Activated CD4-positive, alpha-beta T cell treated with anti-CD3 and anti-CD28 coated beads, Interleukin-2, amount 10 ng/mL, durations not matched to agents 24 days and 14 days (primary cell): ENCODE data around the gene MFAP4. TPM values are rescaled to one million over a fixed set of nuclear protein-coding genes. Genes with fewer than 3 reads are reported as not detected.

Source experiments
- DNase-seq: peaks from one replicate; pipeline ENCODE4 v3.0.0; 2022
- H3K27ac Mint-ChIP-seq: one replicate; pipeline ENCODE4 v1.8.0; 2022; ENCODE audit warnings: mild to moderate bottlenecking, mixed read lengths
- H3K27me3 Mint-ChIP-seq: one replicate; pipeline ENCODE4 v1.8.0; 2022; ENCODE audit warnings: mixed read lengths
- H3K36me3 Mint-ChIP-seq: one replicate; pipeline ENCODE4 v1.8.0; 2022; ENCODE audit warnings: low read depth, mild to moderate bottlenecking, mixed read lengths
- H3K4me1 Mint-ChIP-seq: one replicate; pipeline ENCODE4 v1.8.0; 2021; ENCODE audit warnings: mixed read lengths
- H3K4me3 Mint-ChIP-seq: one replicate; pipeline ENCODE4 v1.8.0; 2022; ENCODE audit warnings: mild to moderate bottlenecking, moderate library complexity, mixed read lengths
- H3K9me3 Mint-ChIP-seq: one replicate; pipeline ENCODE4 v1.8.0; 2021; ENCODE audit warnings: mixed read lengths
- intact Hi-C: fragments of 100-400 bp; cut with micrococcal nuclease; formaldehyde crosslinking; loops from one replicate; pipeline ENCODE4 v1.15.1; 2023
- total RNA-seq: library from RNA; stranded (reverse); gene quantifications from 2 replicates; pipeline ENCODE4 v1.2.3, GENCODE V29; 2022

The MFAP4 gene
- total RNA-seq, 1 donor from 2014 or later: not detected

- no peak overlapping the region for H3K4me3 Mint-ChIP-seq
- H3K27me3 Mint-ChIP-seq: peaks cover 17% of the 10 kb centered on the region
- no peaks in the 10 kb centered on the region for H3K36me3 Mint-ChIP-seq
- intact Hi-C loops: no loop called here
- H3K9me3 Mint-ChIP-seq: no peaks in the 10 kb centered on the region
- no peak overlapping the region for H3K27ac Mint-ChIP-seq
- no peaks in the 10 kb centered on the region for H3K4me1 Mint-ChIP-seq
- no peak for DNase-seq
These were observed 45.8 kb downstream of the MFAP4 start for GRCh38 chr17:19341211-19341631.

DNA sequence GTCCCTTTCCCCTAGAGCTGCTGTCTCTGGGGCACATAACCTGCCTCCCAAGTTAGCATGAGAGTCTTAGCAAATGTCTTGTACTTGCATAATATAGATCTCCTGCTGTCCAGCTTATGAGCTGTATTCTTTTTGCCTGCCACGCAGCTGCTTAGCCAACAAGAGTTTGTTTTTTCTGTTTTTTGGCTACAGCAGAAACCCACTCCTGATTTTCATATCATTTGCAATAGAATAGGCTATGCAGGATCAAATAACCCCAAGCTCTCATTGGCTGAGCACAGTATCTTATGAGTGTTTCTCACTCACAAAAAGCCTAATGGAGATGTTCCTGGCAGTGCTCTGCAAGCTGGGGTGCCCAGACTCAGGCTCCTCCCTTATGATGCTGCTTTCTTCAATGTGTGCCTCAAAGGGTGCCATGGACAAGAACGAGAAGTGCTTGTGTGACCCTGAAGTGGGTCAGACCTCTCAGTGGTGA, 47.6 kb downstream of the MFAP4 start:
- no peak for DNase-seq
- no peaks in the 10 kb centered on the region for H3K4me1 Mint-ChIP-seq
- H3K9me3 Mint-ChIP-seq: no peaks in the 10 kb centered on the region
- H3K36me3 Mint-ChIP-seq: no peaks in the 10 kb centered on the region
- H3K27ac Mint-ChIP-seq: no peak overlapping the region
- intact Hi-C loops: no loop called here
- peaks cover 20% of the 10 kb centered on the region for H3K27me3 Mint-ChIP-seq
- no peak overlapping the region for H3K4me3 Mint-ChIP-seq

GRCh38 chr17:19338031-19338990, 48.7 kb downstream of the MFAP4 start:
- Mint-ChIP-seq H3K36me3 (no peaks in the 10 kb centered on the region), H3K27me3 (peaks cover 20% of the 10 kb centered on the region), H3K4me3 (no peak overlapping the region), H3K9me3 (no peaks in the 10 kb centered on the region), H3K27ac (no peak overlapping the region), H3K4me1 (no peaks in the 10 kb centered on the region)
- intact Hi-C loops: no loop called here
- DNase-seq: peak; percentile 89

- H3K27me3 Mint-ChIP-seq: peaks cover 20% of the 10 kb centered on the region
- no peaks in the 10 kb centered on the region for H3K9me3 Mint-ChIP-seq
- H3K27ac Mint-ChIP-seq: no peak overlapping the region
- H3K4me1 Mint-ChIP-seq: peaks cover 2% of the 10 kb centered on the region
- intact Hi-C loops: no loop called here
- no peak overlapping the region for H3K4me3 Mint-ChIP-seq
- no peak for DNase-seq
- no peaks in the 10 kb centered on the region for H3K36me3 Mint-ChIP-seq
These were observed 49.3 kb downstream of the MFAP4 start for GRCh38 chr17:19337712-19338023.

DNA sequence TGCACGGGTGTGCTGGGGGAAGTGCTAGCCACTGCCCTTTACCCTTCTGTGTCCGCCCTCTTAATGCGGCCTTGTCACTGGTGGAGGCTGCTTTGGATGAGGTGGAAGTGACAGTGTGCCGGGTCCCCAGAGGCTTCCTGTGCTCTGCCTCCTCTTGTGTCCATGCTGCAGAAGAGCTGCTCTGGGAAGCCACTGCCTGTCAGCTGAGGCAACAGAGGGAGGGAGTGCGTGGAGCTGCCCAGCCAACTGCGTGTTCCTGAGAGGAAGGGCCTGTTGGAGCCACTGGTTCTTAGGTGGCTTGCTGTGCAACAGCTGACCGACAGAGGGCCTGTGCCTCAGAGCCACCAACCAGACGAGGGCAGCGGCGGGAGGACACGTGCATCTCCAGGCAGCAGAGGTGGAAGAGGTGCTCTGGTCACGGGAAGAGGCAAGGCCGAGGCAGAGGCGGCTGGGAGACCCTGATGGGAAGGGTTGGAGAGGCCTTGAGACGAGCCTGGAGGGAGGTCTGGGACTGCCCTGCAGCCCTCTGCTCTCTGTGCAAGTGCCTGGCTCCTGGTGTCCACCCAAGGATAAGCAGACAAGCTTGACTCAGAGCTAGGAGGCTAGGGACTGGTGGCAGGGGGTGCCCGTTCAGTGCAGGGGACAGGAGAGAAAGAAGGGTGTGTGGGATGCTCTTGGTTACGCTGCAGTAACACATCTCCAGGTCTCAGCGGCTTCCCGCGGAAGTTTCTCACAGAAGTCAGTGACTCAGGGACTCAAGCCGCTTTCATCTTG, 49.9 kb downstream of the MFAP4 start:
- Mint-ChIP-seq H3K4me3 (no peak overlapping the region), H3K36me3 (no peaks in the 10 kb centered on the region), H3K27ac (no peak overlapping the region), H3K9me3 (no peaks in the 10 kb centered on the region), H3K27me3 (peaks cover 20% of the 10 kb centered on the region), H3K4me1 (peaks cover 4% of the 10 kb centered on the region)
- DNase-seq: no peak
- intact Hi-C loops: no loop called here

- no peak overlapping the region for H3K4me3 Mint-ChIP-seq
- peaks cover 17% of the 10 kb centered on the region for H3K27me3 Mint-ChIP-seq
- DNase-seq: no peak
- no peaks in the 10 kb centered on the region for H3K36me3 Mint-ChIP-seq
- H3K9me3 Mint-ChIP-seq: no peaks in the 10 kb centered on the region
- H3K4me1 Mint-ChIP-seq: peaks cover 4% of the 10 kb centered on the region
- intact Hi-C loops: no loop called here
- no peak overlapping the region for H3K27ac Mint-ChIP-seq
These were observed 50.9 kb downstream of the MFAP4 start for GRCh38 chr17:19335951-19336631.

GRCh38 chr17:19334331-19334730, 52.7 kb downstream of the MFAP4 start:
- no peaks in the 10 kb centered on the region for H3K36me3 Mint-ChIP-seq
- intact Hi-C loops: no loop called here
- H3K4me1 Mint-ChIP-seq: peaks cover 4% of the 10 kb centered on the region
- H3K27ac Mint-ChIP-seq: no peak overlapping the region
- DNase-seq: no peak
- no peaks in the 10 kb centered on the region for H3K9me3 Mint-ChIP-seq
- H3K4me3 Mint-ChIP-seq: no peak overlapping the region
- H3K27me3 Mint-ChIP-seq: peaks cover 11% of the 10 kb centered on the region

GRCh38 chr17:19333736-19334290, 53.2 kb downstream of the MFAP4 start:
- Mint-ChIP-seq H3K4me3 (no peak overlapping the region), H3K9me3 (no peaks in the 10 kb centered on the region), H3K27ac (no peak overlapping the region), H3K36me3 (no peaks in the 10 kb centered on the region), H3K27me3 (peaks cover 7% of the 10 kb centered on the region), H3K4me1 (peaks cover 4% of the 10 kb centered on the region)
- DNase-seq: no peak
- intact Hi-C loops: no loop called here

Other genes with a start within 250 kb of the MFAP4 start
- gene EPN2, start 149.8 kb downstream of the MFAP4 start, total RNA-seq: 7.9 and 10.2 TPM in 2 replicates
- 6.1 and 6.3 TPM in 2 replicates for gene B9D1, start 24.5 kb downstream of the MFAP4 start, total RNA-seq
- 20.5 and 22.6 TPM in 2 replicates for gene MAPK7, start 8.7 kb downstream of the MFAP4 start, total RNA-seq
- 0.40 TPM in 1 of 2 replicates, not detected in the other for gene RNF112, start 24.0 kb upstream of the MFAP4 start, total RNA-seq
- not detected in 2 replicates for gene SLC47A1, start 146.7 kb upstream of the MFAP4 start, total RNA-seq